Ascending aorta (tissue), 2 donors: ENCODE data around the gene ABHD4. TPM values are rescaled to one million over a fixed set of nuclear protein-coding genes. Genes with fewer than 3 reads are reported as not detected.

ENCODE experiments used
- DNase-seq, 2 donors: peaks; one replicate each; pipeline ENCODE4 v3.0.0-alpha.2; 2019; ENCODE audit warnings: low spot score in 2 of 2
- H3K27ac ChIP-seq, 2 donors: fragments of 200-600 bp; sonication (generic); one replicate each; pipeline ENCODE4 v1.5.1; 2016 to 2017; ENCODE audit warnings: mild to moderate bottlenecking in 1 of 2
- H3K27me3 ChIP-seq: fragments of 200-600 bp; sonication (generic); one replicate; pipeline ENCODE4 v1.5.1; 2017
- H3K36me3 ChIP-seq, 2 donors: fragments of 200-600 bp; sonication (generic); one replicate each; pipeline ENCODE4 v1.5.1; 2016
- H3K4me1 ChIP-seq, 2 donors: fragments of 200-600 bp; sonication (generic); one replicate each; pipeline ENCODE4 v1.5.1; 2016 to 2017; ENCODE audit warnings: mild to moderate bottlenecking in 1 of 2
- H3K4me3 ChIP-seq, 2 donors: fragments of 200-600 bp; sonication (generic); one replicate each; pipeline ENCODE4 v1.5.1; 2016 to 2017; ENCODE audit warnings: mild to moderate bottlenecking in 1 of 2
- H3K9me3 ChIP-seq, 2 donors: fragments of 200-600 bp; sonication (generic); one replicate each; pipeline ENCODE4 v1.5.1; 2016
- CTCF ChIP-seq, 3 experiments: fragments of 200-600 bp in 2 of 3; fragments of 450-650 bp in 1 of 3; sonication (generic) in 2 of 3; IDR thresholded peaks; one replicate each; pipeline ENCODE4 v1.5.1; 2016 to 2019; ENCODE audit warnings: antibody characterized with exemption in 3 of 3, mild to moderate bottlenecking in 1 of 3, moderate library complexity in 1 of 3
- intact Hi-C: fragments of 100-400 bp; cut with DNase I; formaldehyde crosslinking; loops from one replicate; pipeline ENCODE4 v1.15.1; 2023
- total RNA-seq: library from RNA; depleted of rRNA; stranded (reverse); fragments of >200 nt; gene quantifications from one replicate; pipeline ENCODE4 v1.1.0, GENCODE V29; 2016

ABHD4 gene
- total RNA-seq, result 33.5 TPM

GRCh38 chr14:22598099-22598895, at the start of gene ABHD4:
ABHD4 (plus strand) TSS chr14:22598300; CDS start chr14:22598307, 7 bp downstream.
- intact Hi-C loops, result loop anchor here (1.0 to 2.0 kb wide), 3 partner anchors 9 to 169 kb away; partner anchors contain the start of genes DAD1 and OXA1L

GRCh38 chr14:22549324-22549962, 48.7 kb upstream of the ABHD4 start:
- TF ChIP-seq CTCF (IDR thresholded peaks at IDR 0.05), result no peak
- DNase-seq, result peak in 1 of 2 donors; percentile 27
- intact Hi-C loops, result no loop called here
- H3K36me3 ChIP-seq, result no peaks in the 10 kb centered on the region
- no peaks in the 10 kb centered on the region for H3K27me3 ChIP-seq
- H3K27ac ChIP-seq, result no peak overlapping the region
- H3K4me1 ChIP-seq, result peaks cover 3 to 13% of the 10 kb centered on the region in 2 donors
- H3K4me3 ChIP-seq, result no peak overlapping the region
- H3K9me3 ChIP-seq, result no peaks in the 10 kb centered on the region

More at GRCh38 chr14:22598099-22598895, at the start of gene ABHD4:
- Histone ChIP-seq H3K9me3 (no peaks in the 10 kb centered on the region), H3K4me3 (peak within 1 kb of the TSS; percentile 76 to 89), H3K27me3 (no peaks in the 10 kb centered on the region), H3K36me3 (peaks cover 20 to 21% of the 10 kb centered on the region in 2 donors), H3K4me1 (peaks cover 6 to 13% of the 10 kb centered on the region in 2 donors), H3K27ac (peak within 1 kb of the TSS; percentile 84 to 91)
- peak in 1 of 3 experiments; percentile 36 for TF ChIP-seq CTCF (IDR thresholded peaks at IDR 0.05)
- peak; percentile 35 to 89 for DNase-seq

GRCh38 chr14:22549981-22550673, 48.0 kb upstream of the ABHD4 start:
- no peaks in the 10 kb centered on the region for H3K36me3 ChIP-seq
- no peaks in the 10 kb centered on the region for H3K9me3 ChIP-seq
- TF ChIP-seq CTCF (IDR thresholded peaks at IDR 0.05), result no peak
- no peak overlapping the region for H3K4me3 ChIP-seq
- intact Hi-C loops, result loop anchor here (10.0 kb wide), 2 partner anchors 235 to 505 kb away; partner anchors contain the start of gene CDH24
- no peaks in the 10 kb centered on the region for H3K27me3 ChIP-seq
- peaks cover 3 to 13% of the 10 kb centered on the region in 2 donors for H3K4me1 ChIP-seq
- no peak overlapping the region for H3K27ac ChIP-seq
- DNase-seq, result peak in 1 of 2 donors; percentile 50

- no peak for TF ChIP-seq CTCF (IDR thresholded peaks at IDR 0.05)
- H3K36me3 ChIP-seq, result no peaks in the 10 kb centered on the region
- peaks cover 0 to 15% of the 10 kb centered on the region in 2 donors for H3K4me1 ChIP-seq
- no peaks in the 10 kb centered on the region for H3K27me3 ChIP-seq
- H3K9me3 ChIP-seq, result no peaks in the 10 kb centered on the region
- H3K4me3 ChIP-seq, result no peak overlapping the region
- intact Hi-C loops, result loop anchor here (10.0 kb wide), 2 partner anchors 237 to 503 kb away; partner anchors contain the start of gene CDH24
- no peak overlapping the region for H3K27ac ChIP-seq
- DNase-seq, result peak in 1 of 2 donors; percentile 54
Measured at GRCh38 chr14:22551605-22551997, 46.5 kb upstream of the ABHD4 start.
